DOHH2 (cell line): ENCODE measurements around the gene TMTC1.

ENCODE experiments used
- H3F3A ChIP-seq: fragments of 200-600 bp; sonication (generic), shearing (Covaris generic); 2 replicates; pipeline ENCODE4 v1.6.0; 2016; ENCODE audit warnings: antibody characterized with exemption, mild to moderate bottlenecking; ENCODE audit not compliant: control insufficient read depth, insufficient read depth
- H3K27ac ChIP-seq: fragments of 200-600 bp; sonication (generic); 2 replicates; pipeline ENCODE4 v1.5.1; 2014; ENCODE audit warnings: low read depth, mild to moderate bottlenecking, low read length, moderate library complexity
- H3K27me3 ChIP-seq: fragments of 200-600 bp; sonication (generic); 2 replicates; pipeline ENCODE4 v1.6.1; 2014; ENCODE audit warnings: mild to moderate bottlenecking, low read length, mixed read lengths; ENCODE audit not compliant: control insufficient read depth
- H3K36me3 ChIP-seq: fragments of 200-600 bp; sonication (generic); 2 replicates; pipeline ENCODE4 v1.6.1; 2014; ENCODE audit warnings: mild to moderate bottlenecking, low read length, moderate library complexity, mixed read lengths; ENCODE audit not compliant: control insufficient read depth
- H3K4me1 ChIP-seq: fragments of 200-600 bp; sonication (generic); 2 replicates; pipeline ENCODE4 v1.6.1; 2014; ENCODE audit warnings: mild to moderate bottlenecking, low read length, mixed read lengths; ENCODE audit not compliant: control insufficient read depth
- H3K4me2 ChIP-seq: fragments of 200-600 bp; sonication (generic); 2 replicates; pipeline ENCODE4 v1.6.0; 2014; ENCODE audit warnings: mild to moderate bottlenecking, low read length, moderate library complexity
- H3K4me3 ChIP-seq: fragments of 200-600 bp; sonication (generic); 2 replicates; pipeline ENCODE4 v1.5.1; 2014; ENCODE audit warnings: mild to moderate bottlenecking, low read length, mixed read lengths
- H3K79me2 ChIP-seq: fragments of 200-600 bp; sonication (generic); 2 replicates; pipeline ENCODE4 v1.6.1; 2014; ENCODE audit warnings: mild to moderate bottlenecking, low read length, mixed read lengths; ENCODE audit not compliant: control insufficient read depth
- H3K9me2 ChIP-seq: fragments of 200-600 bp; sonication (generic); replicated peaks from 2 replicates; pipeline ENCODE4 v1.6.1; 2014; ENCODE audit warnings: mild to moderate bottlenecking, low read length, mixed read lengths; ENCODE audit not compliant: control insufficient read depth
- H3K9me3 ChIP-seq: fragments of 200-600 bp; sonication (generic); 2 replicates; pipeline ENCODE4 v1.6.1; 2014; ENCODE audit warnings: antibody characterized with exemption, low read length, mixed read lengths; ENCODE audit not compliant: control insufficient read depth, insufficient read depth
- H4K20me1 ChIP-seq: fragments of 200-600 bp; sonication (generic); 2 replicates; pipeline ENCODE4 v1.6.0; 2014; ENCODE audit warnings: low read depth, mild to moderate bottlenecking, antibody characterized with exemption, low read length, moderate library complexity; ENCODE audit not compliant: control insufficient read depth, insufficient read depth
- EZH2phosphoT487 ChIP-seq: fragments of 200-600 bp; sonication (generic); IDR thresholded peaks from 2 replicates; pipeline ENCODE4 v1.6.1; 2017; ENCODE audit warnings: borderline replicate concordance, mild to moderate bottlenecking, antibody characterized with exemption, low read length, moderate library complexity, mixed read lengths
- TF ChIP-seq, protein P1 (sequence below): fragments of 200-600 bp; sonication (generic); IDR thresholded peaks from one replicate; pipeline ENCODE4 v1.5.1; 2014; ENCODE audit warnings: antibody characterized with exemption, mild to moderate bottlenecking, low read depth, low read length; ENCODE audit not compliant: poor library complexity, severe bottlenecking

TMTC1 gene

DNA sequence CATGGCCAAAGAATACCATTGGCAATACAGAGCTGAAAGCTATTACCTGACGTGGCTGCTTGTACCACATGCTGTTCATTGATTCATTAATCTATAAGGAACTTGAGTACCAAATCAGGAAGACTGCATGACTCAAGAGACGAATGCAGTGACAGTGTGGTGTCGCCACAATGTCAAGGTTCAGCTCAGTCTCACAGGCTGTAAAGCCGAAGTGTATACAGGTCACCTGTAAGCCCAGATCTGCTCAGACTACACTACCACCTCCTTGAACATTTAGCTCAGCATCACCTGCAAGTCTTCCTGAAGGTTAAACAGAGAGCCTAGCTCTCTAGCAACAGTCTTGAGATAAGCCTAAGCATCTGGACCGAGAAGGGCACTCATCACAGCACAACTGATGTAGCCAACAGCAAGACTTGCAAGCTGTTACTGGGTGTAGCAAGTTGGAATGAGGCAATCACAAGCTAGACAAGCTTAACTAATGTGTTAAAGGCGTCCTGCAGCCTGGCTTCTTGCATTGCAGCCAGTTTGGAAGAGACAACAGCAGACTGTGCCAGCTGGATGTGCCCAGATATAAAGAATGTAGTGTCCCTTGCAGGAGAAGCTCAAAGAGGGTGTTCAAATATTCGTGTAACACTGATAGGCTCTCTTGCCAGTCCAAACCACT is 21.0 kb downstream of the TMTC1 start:
- Histone ChIP-seq H3K4me1 (no peaks in the 10 kb centered on the region), H3K4me3 (no peak overlapping the region), H3F3A (no peaks in the 10 kb centered on the region), H3K27me3 (no peaks in the 10 kb centered on the region), H3K9me2 (no peaks in the 10 kb centered on the region), H3K36me3 (no peaks in the 10 kb centered on the region), H3K27ac (no peak overlapping the region), H4K20me1 (no peaks in the 10 kb centered on the region), H3K4me2 (no peak overlapping the region), H3K9me3 (no peaks in the 10 kb centered on the region), H3K79me2 (no peaks in the 10 kb centered on the region)
- TF ChIP-seq EZH2phosphoT487: no peak
- TF ChIP-seq, protein P1, sequence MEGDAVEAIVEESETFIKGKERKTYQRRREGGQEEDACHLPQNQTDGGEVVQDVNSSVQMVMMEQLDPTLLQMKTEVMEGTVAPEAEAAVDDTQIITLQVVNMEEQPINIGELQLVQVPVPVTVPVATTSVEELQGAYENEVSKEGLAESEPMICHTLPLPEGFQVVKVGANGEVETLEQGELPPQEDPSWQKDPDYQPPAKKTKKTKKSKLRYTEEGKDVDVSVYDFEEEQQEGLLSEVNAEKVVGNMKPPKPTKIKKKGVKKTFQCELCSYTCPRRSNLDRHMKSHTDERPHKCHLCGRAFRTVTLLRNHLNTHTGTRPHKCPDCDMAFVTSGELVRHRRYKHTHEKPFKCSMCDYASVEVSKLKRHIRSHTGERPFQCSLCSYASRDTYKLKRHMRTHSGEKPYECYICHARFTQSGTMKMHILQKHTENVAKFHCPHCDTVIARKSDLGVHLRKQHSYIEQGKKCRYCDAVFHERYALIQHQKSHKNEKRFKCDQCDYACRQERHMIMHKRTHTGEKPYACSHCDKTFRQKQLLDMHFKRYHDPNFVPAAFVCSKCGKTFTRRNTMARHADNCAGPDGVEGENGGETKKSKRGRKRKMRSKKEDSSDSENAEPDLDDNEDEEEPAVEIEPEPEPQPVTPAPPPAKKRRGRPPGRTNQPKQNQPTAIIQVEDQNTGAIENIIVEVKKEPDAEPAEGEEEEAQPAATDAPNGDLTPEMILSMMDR: no peak

DNA sequence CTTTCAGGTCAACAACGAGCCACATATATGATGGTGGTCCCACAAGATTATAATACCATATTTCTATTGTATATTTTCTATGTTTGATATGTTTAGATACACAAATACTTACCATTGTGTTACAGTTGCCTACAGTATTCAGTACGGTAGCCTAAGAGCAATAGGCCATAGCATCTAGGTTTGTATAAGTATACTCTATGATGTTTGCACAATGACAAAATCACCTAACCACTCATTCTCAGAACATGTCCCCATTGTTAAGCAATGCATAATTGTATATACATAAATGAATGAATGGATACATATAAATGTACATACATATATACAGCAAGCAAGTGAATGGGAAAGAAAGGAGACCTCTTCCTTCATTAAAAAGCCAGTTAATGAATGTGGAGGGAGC is 23.8 kb downstream of the TMTC1 start:
- H3K4me3 ChIP-seq: no peak overlapping the region
- no peaks in the 10 kb centered on the region for H3F3A ChIP-seq
- H3K79me2 ChIP-seq: no peaks in the 10 kb centered on the region
- no peaks in the 10 kb centered on the region for H3K36me3 ChIP-seq
- no peaks in the 10 kb centered on the region for H3K9me3 ChIP-seq
- no peak for TF ChIP-seq EZH2phosphoT487
- TF ChIP-seq, protein P1: no peak
- no peaks in the 10 kb centered on the region for H3K9me2 ChIP-seq
- no peaks in the 10 kb centered on the region for H4K20me1 ChIP-seq
- H3K27me3 ChIP-seq: no peaks in the 10 kb centered on the region
- H3K4me1 ChIP-seq: no peaks in the 10 kb centered on the region
- H3K27ac ChIP-seq: no peak overlapping the region
- H3K4me2 ChIP-seq: no peak overlapping the region

DNA sequence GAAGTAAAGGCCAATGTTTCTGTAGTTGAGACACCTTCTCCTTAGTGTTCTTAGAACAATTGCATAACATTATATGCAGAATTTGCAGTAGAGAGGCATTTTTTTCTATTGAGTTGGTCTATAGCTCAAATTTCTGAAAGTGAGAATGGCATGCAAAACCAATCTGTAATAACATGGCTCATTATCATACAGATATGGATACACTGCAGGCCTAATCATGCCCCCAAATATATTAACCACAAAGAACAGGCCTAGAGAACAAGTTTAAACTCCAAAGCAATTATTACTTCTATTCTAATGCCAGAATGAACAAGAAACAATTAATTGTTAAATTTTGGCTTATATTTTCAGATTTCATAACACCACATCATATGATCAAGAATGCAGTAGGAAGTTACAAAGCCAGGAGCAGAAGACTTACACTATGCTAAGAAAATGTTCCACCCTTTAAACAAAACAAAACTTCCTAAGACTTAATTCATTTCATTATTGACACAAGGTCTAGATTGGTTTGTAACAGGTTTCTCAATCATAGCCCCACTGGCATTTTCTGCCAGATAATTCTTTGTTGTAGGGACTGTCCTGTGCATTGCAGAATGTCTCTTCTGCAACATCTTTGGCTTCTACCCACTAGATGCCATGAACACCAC is 26.9 kb downstream of the TMTC1 start:
- no peaks in the 10 kb centered on the region for H3F3A ChIP-seq
- H3K9me2 ChIP-seq: no peaks in the 10 kb centered on the region
- H4K20me1 ChIP-seq: no peaks in the 10 kb centered on the region
- H3K4me3 ChIP-seq: no peak overlapping the region
- no peaks in the 10 kb centered on the region for H3K4me1 ChIP-seq
- H3K27ac ChIP-seq: no peak overlapping the region
- H3K79me2 ChIP-seq: no peaks in the 10 kb centered on the region
- no peak for TF ChIP-seq EZH2phosphoT487
- no peaks in the 10 kb centered on the region for H3K9me3 ChIP-seq
- H3K27me3 ChIP-seq: no peaks in the 10 kb centered on the region
- no peaks in the 10 kb centered on the region for H3K36me3 ChIP-seq
- no peak overlapping the region for H3K4me2 ChIP-seq
